Activated CD8-positive, alpha-beta T cell treated with anti-CD3 and anti-CD28 coated beads for 36 hours (primary cell): ENCODE measurements around the gene KLF4. TPM values are rescaled to one million over a fixed set of nuclear protein-coding genes. Genes with fewer than 3 reads are reported as not detected.

Source experiments
- ATAC-seq: fragments of 200-7000 bp; cut with Tn5 transposase; one replicate; pipeline ENCODE4 v1.10.0; 2021; ENCODE audit warnings: mild to moderate bottlenecking, moderate library complexity
- CTCF ChIA-PET: fragments of 350-600 bp; sonication (Branson Sonifier 250); formaldehyde crosslinking; loops from one replicate; lab custom pipeline; 2021; ENCODE audit warnings: antibody characterized with exemption; lab: Charles Lee
- POLR2A ChIA-PET: fragments of 350-600 bp; sonication (Branson Sonifier 250); formaldehyde crosslinking; loops from one replicate; lab custom pipeline; 2021; ENCODE audit warnings: antibody characterized with exemption; lab: Charles Lee
- DNase-seq: peaks from one replicate; pipeline ENCODE4 v3.0.0-alpha.2; 2020
- H3K27ac Mint-ChIP-seq: one replicate; pipeline ENCODE4 v1.8.0; 2021; ENCODE audit warnings: mild to moderate bottlenecking, mixed read lengths
- H3K27me3 Mint-ChIP-seq: one replicate; pipeline ENCODE4 v1.8.0; 2021; ENCODE audit warnings: mixed read lengths
- H3K36me3 Mint-ChIP-seq: one replicate; pipeline ENCODE4 v1.8.0; 2021; ENCODE audit warnings: low read depth, mixed read lengths
- H3K4me1 Mint-ChIP-seq: one replicate; pipeline ENCODE4 v1.8.0; 2021; ENCODE audit warnings: low read depth, mixed read lengths
- H3K4me3 Mint-ChIP-seq: one replicate; pipeline ENCODE4 v1.8.0; 2021; ENCODE audit warnings: mild to moderate bottlenecking, moderate library complexity, mixed read lengths
- H3K9me3 Mint-ChIP-seq: one replicate; pipeline ENCODE4 v1.8.0; 2021; ENCODE audit warnings: mixed read lengths
- CTCF ChIP-seq: fragments of 200-600 bp; IDR thresholded peaks from one replicate; pipeline ENCODE4 v1.8.0; 2022; ENCODE audit warnings: antibody characterized with exemption, mild to moderate bottlenecking
- intact Hi-C: fragments of 100-400 bp; cut with micrococcal nuclease; formaldehyde crosslinking; loops from one replicate; pipeline ENCODE4 v1.10.0; 2022
- total RNA-seq, 2 experiments: library from RNA; stranded (reverse); gene quantifications; one replicate each; pipeline ENCODE4 v1.2.3, GENCODE V29; 2021

Gene KLF4
- total RNA-seq, 2 experiments from 2014 or later, result 1.6 to 1.7 TPM

- intact Hi-C loops, result no loop called here
- Mint-ChIP-seq H3K27ac (no peak overlapping the region), H3K4me1 (peaks cover 8% of the 10 kb centered on the region), H3K27me3 (peaks cover 55% of the 10 kb centered on the region), H3K36me3 (no peaks in the 10 kb centered on the region), H3K4me3 (no peak overlapping the region), H3K9me3 (no peaks in the 10 kb centered on the region)
- no peak for TF ChIP-seq CTCF
- DNase-seq, result no peak
- ATAC-seq, result no peak
- ChIA-PET POLR2A (interaction anchor here (0.6 kb wide), 1 partner anchor 975 kb away, joined by 3 read pairs; no protein-coding TSS in a partner anchor), CTCF (no interaction called here)
Observed at GRCh38 chr9:107486674-107487520, 2.7 kb downstream of the KLF4 start.

- TF ChIP-seq CTCF, result no peak
- no peak overlapping the region for H3K27ac Mint-ChIP-seq
- H3K36me3 Mint-ChIP-seq, result no peaks in the 10 kb centered on the region
- DNase-seq (no peak), ATAC-seq (no peak)
- intact Hi-C loops, result no loop called here
- ChIA-PET POLR2A (no interaction called here), CTCF (no interaction called here)
- peaks cover 6% of the 10 kb centered on the region for H3K4me1 Mint-ChIP-seq
- no peaks in the 10 kb centered on the region for H3K9me3 Mint-ChIP-seq
- peaks cover 42% of the 10 kb centered on the region for H3K27me3 Mint-ChIP-seq
- no peak overlapping the region for H3K4me3 Mint-ChIP-seq
Observed at GRCh38 chr9:107485458-107486043, 4.0 kb downstream of the KLF4 start.

- intact Hi-C loops, result no loop called here
- POLR2A ChIA-PET, result no interaction called here
Observed at GRCh38 chr9:107484117-107484723, 5.3 kb downstream of the KLF4 start.

GRCh38 chr9:107483666-107484065 is 5.9 kb downstream of the KLF4 start:
- peaks cover 32% of the 10 kb centered on the region for H3K27me3 Mint-ChIP-seq
- no peak for TF ChIP-seq CTCF
- ChIA-PET POLR2A (no interaction called here), CTCF (interaction anchor here (1.3 to 1.6 kb wide), 3 partner anchors 10 to 59 kb away, joined by 3 to 6 read pairs (median 5); no protein-coding TSS in a partner anchor)
- no peaks in the 10 kb centered on the region for H3K4me1 Mint-ChIP-seq
- no peaks in the 10 kb centered on the region for H3K36me3 Mint-ChIP-seq
- no peak for DNase-seq
- H3K27ac Mint-ChIP-seq, result no peak overlapping the region
- no peaks in the 10 kb centered on the region for H3K9me3 Mint-ChIP-seq
- ATAC-seq, result no peak
- intact Hi-C loops, result no loop called here
- H3K4me3 Mint-ChIP-seq, result no peak overlapping the region

More at GRCh38 chr9:107484117-107484723, 5.3 kb downstream of the KLF4 start:
- H3K4me3 Mint-ChIP-seq, result no peak overlapping the region
- H3K27me3 Mint-ChIP-seq, result peaks cover 37% of the 10 kb centered on the region
- ATAC-seq, result no peak
- H3K9me3 Mint-ChIP-seq, result no peaks in the 10 kb centered on the region
- no peak for DNase-seq
- CTCF ChIA-PET, result interaction anchor here (1.3 to 1.6 kb wide), 3 partner anchors 10 to 59 kb away, joined by 3 to 6 read pairs (median 5); no protein-coding TSS in a partner anchor
- no peak for TF ChIP-seq CTCF
- no peak overlapping the region for H3K27ac Mint-ChIP-seq
- H3K36me3 Mint-ChIP-seq, result no peaks in the 10 kb centered on the region
- peaks cover 3% of the 10 kb centered on the region for H3K4me1 Mint-ChIP-seq
